OCI-LY1 (cell line): ENCODE data around the gene UTS2R.

Experiments used
- H2AFZ ChIP-seq: fragments of 200-600 bp; sonication (generic), shearing (Covaris generic); 2 replicates; pipeline ENCODE4 v1.6.0; 2014; ENCODE audit warnings: antibody characterized with exemption, mild to moderate bottlenecking, low read length
- H3F3A ChIP-seq: fragments of 200-600 bp; sonication (generic), shearing (Covaris generic); 2 replicates; pipeline ENCODE4 v1.6.0; 2014; ENCODE audit warnings: mild to moderate bottlenecking, antibody characterized with exemption, low read length, moderate library complexity; ENCODE audit not compliant: insufficient read depth
- H3K27ac ChIP-seq: fragments of 200-600 bp; sonication (generic); 2 replicates; pipeline ENCODE4 v1.5.1; 2014; ENCODE audit warnings: low read length, mixed run types, mild to moderate bottlenecking, low read depth; ENCODE audit not compliant: poor library complexity, severe bottlenecking
- H3K27me3 ChIP-seq: fragments of 200-600 bp; sonication (generic); 2 replicates; pipeline ENCODE4 v1.6.0; 2014; ENCODE audit warnings: antibody characterized with exemption, mild to moderate bottlenecking, low read length, moderate library complexity; ENCODE audit not compliant: insufficient read depth
- H3K36me3 ChIP-seq: fragments of 200-600 bp; sonication (generic); 2 replicates; pipeline ENCODE4 v1.6.1; 2014; ENCODE audit warnings: mild to moderate bottlenecking, antibody characterized with exemption, low read length, moderate library complexity, mixed read lengths; ENCODE audit not compliant: insufficient read depth
- H3K4me1 ChIP-seq: fragments of 200-600 bp; sonication (generic); 2 replicates; pipeline ENCODE4 v1.5.1; 2014; ENCODE audit warnings: mild to moderate bottlenecking, low read length, moderate library complexity; ENCODE audit not compliant: insufficient read depth, severe bottlenecking
- H3K4me2 ChIP-seq: fragments of 200-600 bp; sonication (generic), shearing (Covaris generic); 2 replicates; pipeline ENCODE4 v1.6.1; 2014; ENCODE audit warnings: low read length
- H3K4me3 ChIP-seq: fragments of 200-600 bp; sonication (generic); 2 replicates; pipeline ENCODE4 v1.5.1; 2014; ENCODE audit warnings: low read length, low read depth, mild to moderate bottlenecking, mixed read lengths; ENCODE audit not compliant: poor library complexity, severe bottlenecking
- H3K79me2 ChIP-seq: fragments of 200-600 bp; shearing (Covaris generic); 2 replicates; pipeline ENCODE4 v1.6.1; 2016; ENCODE audit warnings: mixed run types, low read length, mixed read lengths; ENCODE audit not compliant: insufficient read depth
- H3K9ac ChIP-seq: fragments of 200-600 bp; sonication (generic), shearing (Covaris generic); 2 replicates; pipeline ENCODE4 v1.6.1; 2014; ENCODE audit warnings: mild to moderate bottlenecking, low read length, mixed read lengths
- H3K9me2 ChIP-seq: fragments of 200-600 bp; sonication (generic), shearing (Covaris generic); 2 replicates; pipeline ENCODE4 v1.6.1; 2014; ENCODE audit warnings: low read depth, mild to moderate bottlenecking, low read length, mixed read lengths
- H3K9me3 ChIP-seq: fragments of 200-600 bp; shearing (Covaris generic); 2 replicates; pipeline ENCODE4 v1.6.1; 2014; ENCODE audit warnings: low read length, mixed read lengths
- H4K20me1 ChIP-seq: fragments of 200-600 bp; sonication (generic), shearing (Covaris generic); 2 replicates; pipeline ENCODE4 v1.6.0; 2016; ENCODE audit warnings: mild to moderate bottlenecking, low read length; ENCODE audit not compliant: insufficient read depth
- CTCF ChIP-seq: fragments of 200-600 bp; sonication (generic), shearing (Covaris generic); IDR thresholded peaks from 2 replicates; pipeline ENCODE4 v1.5.1; 2017; ENCODE audit warnings: mild to moderate bottlenecking, antibody characterized with exemption, low read length, moderate library complexity, mixed read lengths
- EZH2 ChIP-seq: fragments of 200-600 bp; sonication (generic), shearing (Covaris generic); IDR thresholded peaks from 2 replicates; pipeline ENCODE4 v1.8.0; 2017; ENCODE audit warnings: borderline replicate concordance, mixed run types, mild to moderate bottlenecking, antibody characterized with exemption, low read length, moderate library complexity, mixed read lengths

The UTS2R gene

GRCh38 chr17:82339634-82340580 lies 31.7 kb upstream of the UTS2R start:
- H3K4me2 ChIP-seq = no peak overlapping the region
- no peaks in the 10 kb centered on the region for H3K9me2 ChIP-seq
- no peaks in the 10 kb centered on the region for H3F3A ChIP-seq
- H4K20me1 ChIP-seq = no peaks in the 10 kb centered on the region
- H3K79me2 ChIP-seq = no peaks in the 10 kb centered on the region
- H3K4me1 ChIP-seq = peaks cover 2% of the 10 kb centered on the region
- H2AFZ ChIP-seq = no peak overlapping the region
- no peaks in the 10 kb centered on the region for H3K9me3 ChIP-seq
- no peak overlapping the region for H3K9ac ChIP-seq
- no peak for TF ChIP-seq EZH2
- TF ChIP-seq CTCF = no peak
- no peak overlapping the region for H3K4me3 ChIP-seq
- no peaks in the 10 kb centered on the region; the same call in 1 of the 2 replicates for H3K36me3 ChIP-seq
- no peak overlapping the region for H3K27ac ChIP-seq
- peaks cover 13% of the 10 kb centered on the region; the same call in 1 of the 2 replicates for H3K27me3 ChIP-seq

GRCh38 chr17:82342361-82343079 lies 29.0 kb upstream of the UTS2R start:
- TF ChIP-seq CTCF (no peak), EZH2 (no peak)
- no peak overlapping the region for H2AFZ ChIP-seq

GRCh38 chr17:82343560-82343959 lies 28.0 kb upstream of the UTS2R start:
- H3K27me3 ChIP-seq = peaks cover 7% of the 10 kb centered on the region; the same call in 1 of the 2 replicates
- H2AFZ ChIP-seq = no peak overlapping the region
- H3K4me2 ChIP-seq = no peak overlapping the region
- peaks cover 9% of the 10 kb centered on the region for H3K4me1 ChIP-seq
- no peaks in the 10 kb centered on the region for H3K79me2 ChIP-seq
- H3K27ac ChIP-seq = no peak overlapping the region
- no peak overlapping the region for H3K9ac ChIP-seq
- H3K9me3 ChIP-seq = no peaks in the 10 kb centered on the region
- TF ChIP-seq EZH2 (no peak), CTCF (no peak)
- no peaks in the 10 kb centered on the region for H3K9me2 ChIP-seq
- H3K36me3 ChIP-seq = no peaks in the 10 kb centered on the region; the same call in 1 of the 2 replicates
- no peak overlapping the region for H3K4me3 ChIP-seq
- H4K20me1 ChIP-seq = no peaks in the 10 kb centered on the region
- H3F3A ChIP-seq = no peaks in the 10 kb centered on the region

More at GRCh38 chr17:82342361-82343079, 29.0 kb upstream of the UTS2R start:
- no peak overlapping the region for H3K9ac ChIP-seq
- no peak overlapping the region for H3K27ac ChIP-seq
- H3K9me3 ChIP-seq = no peaks in the 10 kb centered on the region
- H3K4me3 ChIP-seq = no peak overlapping the region
- H4K20me1 ChIP-seq = no peaks in the 10 kb centered on the region
- H3K79me2 ChIP-seq = no peaks in the 10 kb centered on the region
- no peaks in the 10 kb centered on the region for H3K9me2 ChIP-seq
- H3K36me3 ChIP-seq = no peaks in the 10 kb centered on the region; the same call in 1 of the 2 replicates
- H3K4me2 ChIP-seq = no peak overlapping the region
- H3K4me1 ChIP-seq = peaks cover 9% of the 10 kb centered on the region
- H3F3A ChIP-seq = no peaks in the 10 kb centered on the region
- H3K27me3 ChIP-seq = peaks cover 7% of the 10 kb centered on the region; the same call in 1 of the 2 replicates
